Measurements from ENCODE around the gene TCAP.

TCAP gene

GRCh38 chr17:39652587-39653315, 12.4 kb upstream of the TCAP start:
- no peak for DNase-seq

DNA sequence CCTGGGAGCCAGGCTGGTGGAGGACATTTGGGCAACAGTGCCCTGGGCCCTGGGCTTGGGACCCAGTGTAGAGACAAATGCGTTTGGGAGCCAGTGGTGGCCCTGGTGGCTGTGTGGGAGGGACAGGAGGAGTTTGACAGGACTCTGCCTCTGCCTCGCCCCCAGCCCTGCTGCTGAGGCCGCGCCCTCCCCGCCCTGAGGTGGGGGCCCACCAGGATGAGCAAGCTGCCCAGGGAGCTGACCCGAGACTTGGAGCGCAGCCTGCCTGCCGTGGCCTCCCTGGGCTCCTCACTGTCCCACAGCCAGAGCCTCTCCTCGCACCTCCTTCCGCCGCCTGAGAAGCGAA, 11.9 kb upstream of the TCAP start:
- no peak for DNase-seq

DNA sequence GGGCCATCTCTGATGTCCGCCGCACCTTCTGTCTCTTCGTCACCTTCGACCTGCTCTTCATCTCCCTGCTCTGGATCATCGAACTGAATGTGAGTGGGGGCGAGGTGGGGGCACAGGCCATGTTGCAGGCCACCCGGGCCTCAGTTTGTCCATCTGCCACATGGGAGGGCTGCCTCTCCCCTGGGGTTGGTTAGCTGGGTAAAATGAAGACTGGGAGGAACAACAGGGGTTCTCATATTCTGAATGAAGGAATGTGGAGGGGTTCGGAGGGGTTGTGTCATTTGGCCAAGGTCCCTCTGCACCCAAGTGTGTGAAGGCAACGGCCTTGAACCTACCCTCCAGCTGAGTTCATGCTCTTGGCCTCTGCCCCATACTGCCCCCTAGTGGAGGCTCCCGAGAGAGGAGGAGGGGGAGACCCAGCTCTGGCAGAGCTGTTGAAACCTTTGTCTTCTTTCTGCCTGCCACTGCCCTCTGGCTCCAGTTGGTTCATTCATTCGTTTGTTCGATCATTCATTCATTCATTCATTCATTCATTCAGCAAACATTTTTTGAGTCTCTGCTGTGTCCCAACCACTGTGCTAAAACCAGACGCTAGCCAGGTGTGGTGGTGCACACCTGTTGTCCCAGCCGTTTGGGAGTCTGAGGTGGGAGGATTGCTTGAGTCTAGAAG, 11.4 kb upstream of the TCAP start:
- DNase-seq = peak; percentile 16

- DNase-seq = no peak
Observed at GRCh38 chr17:39655105-39655504, 10.0 kb upstream of the TCAP start.

DNA sequence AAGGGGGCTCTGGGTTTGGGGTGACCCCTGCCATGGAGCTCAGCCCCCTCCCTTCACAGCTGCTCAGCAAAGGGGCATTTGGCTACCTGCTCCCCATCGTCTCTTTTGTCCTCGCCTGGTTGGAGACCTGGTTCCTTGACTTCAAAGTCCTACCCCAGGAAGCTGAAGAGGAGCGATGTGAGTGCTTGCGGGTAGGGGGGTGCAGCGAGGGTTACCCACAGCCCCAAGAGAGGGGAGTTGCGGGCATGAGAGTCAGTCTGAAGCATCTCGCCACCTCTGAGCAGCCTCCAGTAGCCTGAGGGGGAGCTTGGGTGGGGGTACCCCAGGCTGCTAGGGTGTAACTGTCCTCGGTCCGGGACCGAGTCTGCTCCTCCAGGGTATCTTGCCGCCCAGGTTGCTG, 6.8 kb upstream of the TCAP start:
- DNase-seq = no peak

- no peak for DNase-seq
Observed at GRCh38 chr17:39658760-39659159, 6.4 kb upstream of the TCAP start.

GRCh38 chr17:39659279-39660010, 5.7 kb upstream of the TCAP start:
- no peak for DNase-seq

- no peak for DNase-seq
Observed at GRCh38 chr17:39660011-39660360, 5.2 kb upstream of the TCAP start.

- DNase-seq = no peak
Observed at GRCh38 chr17:39660397-39661385, 4.5 kb upstream of the TCAP start.

DNA sequence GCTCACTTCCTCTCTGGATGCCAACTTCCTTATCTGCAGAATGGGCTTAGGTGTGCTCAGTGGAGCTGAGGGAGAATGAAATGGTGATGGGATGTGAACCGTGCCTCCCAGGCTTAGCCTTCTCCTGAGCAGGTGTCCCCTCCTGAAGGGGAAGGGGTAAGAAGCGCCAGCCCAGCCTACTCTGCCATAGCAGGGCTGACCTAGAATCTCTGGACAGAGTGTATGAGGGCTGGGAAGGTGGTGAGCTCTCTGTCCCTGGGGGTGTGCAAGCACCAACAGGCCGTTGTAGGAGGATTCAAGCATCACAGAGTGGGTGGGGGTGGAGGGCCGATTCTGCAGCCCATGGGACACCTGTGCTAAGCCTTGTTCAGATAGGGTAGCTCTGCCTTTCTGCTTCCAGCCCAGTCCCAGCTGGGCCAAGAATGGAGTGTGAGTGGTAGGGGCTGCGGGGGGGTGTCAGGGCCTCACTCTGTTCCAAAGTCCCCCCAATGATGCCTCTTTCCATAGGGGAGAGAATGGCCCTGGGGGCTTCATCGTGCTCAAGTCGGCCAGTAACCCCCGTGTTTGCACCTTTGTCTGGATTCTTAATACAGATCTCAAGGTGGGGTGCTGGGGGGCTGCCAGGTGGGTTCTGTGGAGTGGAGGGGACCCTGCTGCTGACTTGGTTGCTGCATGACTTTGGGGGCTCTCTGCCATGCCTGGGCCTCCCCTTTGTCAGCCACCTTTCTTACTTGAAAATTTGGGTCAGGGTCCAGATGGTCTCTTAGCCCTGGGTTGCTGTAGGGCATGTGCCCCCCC, 3.2 kb upstream of the TCAP start:
- DNase-seq = no peak

- no peak for DNase-seq
Observed at GRCh38 chr17:39662551-39663339, 2.4 kb upstream of the TCAP start.

DNA sequence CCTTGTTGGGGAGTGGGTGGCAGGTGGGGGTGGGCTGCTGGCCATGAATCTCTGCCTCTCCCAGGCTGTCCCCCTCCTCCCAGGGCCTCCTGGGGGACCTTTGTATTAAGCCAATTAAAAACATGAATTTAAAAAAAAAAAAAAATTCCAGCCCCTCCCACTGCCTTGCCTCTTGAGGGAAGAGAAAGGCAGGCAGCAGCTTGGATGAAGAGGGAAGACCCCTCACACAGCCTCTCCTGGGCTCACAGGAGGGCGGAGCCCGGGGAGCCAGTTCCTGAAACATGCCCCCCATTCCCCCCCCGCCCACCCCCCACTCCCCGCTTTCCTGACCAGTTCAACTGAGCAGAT, 1.8 kb upstream of the TCAP start:
- DNase-seq = no peak

- DNase-seq = no peak
Observed at GRCh38 chr17:39663688-39664580, 1.2 kb upstream of the TCAP start.

DNA sequence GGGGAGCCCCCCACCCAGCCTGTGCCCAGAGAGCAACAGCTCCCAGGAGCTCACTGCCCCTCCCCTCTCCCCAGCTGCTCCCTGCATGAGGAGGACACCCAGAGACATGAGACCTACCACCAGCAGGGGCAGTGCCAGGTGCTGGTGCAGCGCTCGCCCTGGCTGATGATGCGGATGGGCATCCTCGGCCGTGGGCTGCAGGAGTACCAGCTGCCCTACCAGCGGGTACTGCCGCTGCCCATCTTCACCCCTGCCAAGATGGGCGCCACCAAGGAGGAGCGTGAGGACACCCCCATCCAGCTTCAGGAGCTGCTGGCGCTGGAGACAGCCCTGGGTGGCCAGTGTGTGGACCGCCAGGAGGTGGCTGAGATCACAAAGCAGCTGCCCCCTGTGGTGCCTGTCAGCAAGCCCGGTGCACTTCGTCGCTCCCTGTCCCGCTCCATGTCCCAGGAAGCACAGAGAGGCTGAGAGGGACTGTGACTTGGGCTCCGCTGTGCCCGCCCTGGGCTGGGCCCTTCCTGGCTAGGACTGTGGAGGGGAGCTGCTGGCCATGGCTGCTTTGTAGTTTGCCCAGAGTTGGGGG, 584 bp downstream of the TCAP start:
- DNase-seq = no peak

- DNase-seq = no peak
Observed at GRCh38 chr17:39666231-39666600, 1.1 kb downstream of the TCAP start.

GRCh38 chr17:39666601-39667261, 1.6 kb downstream of the TCAP start:
- DNase-seq = no peak

- DNase-seq = no peak
Observed at GRCh38 chr17:39667262-39667944, 2.3 kb downstream of the TCAP start.

Data from DMS153 (cell line).